Mesendoderm (in vitro differentiated cells): ENCODE results near the gene ERCC6.

Experiments
- DNase-seq: peaks from one replicate; pipeline ENCODE4 v3.0.0; 2013
- H2AK5ac ChIP-seq: 2 replicates; pipeline ENCODE4 v1.6.1; 2013; ENCODE audit warnings: low read length, inconsistent platforms
- H2BK120ac ChIP-seq: 2 replicates; pipeline ENCODE4 v1.6.1; 2013; ENCODE audit warnings: low read depth, mild to moderate bottlenecking, low read length, moderate library complexity, mixed read lengths
- H2BK15ac ChIP-seq: replicated peaks from 2 replicates; pipeline ENCODE4 v1.6.1; 2013; ENCODE audit warnings: low read depth, mild to moderate bottlenecking, moderate library complexity
- H2BK5ac ChIP-seq: 2 replicates; pipeline ENCODE4 v1.6.1; 2013; ENCODE audit warnings: low read length, inconsistent platforms
- H3K18ac ChIP-seq: 2 replicates; pipeline ENCODE4 v1.6.1; 2013; ENCODE audit warnings: mild to moderate bottlenecking, low read length, mixed read lengths
- H3K23ac ChIP-seq: one replicate; pipeline ENCODE4 v1.6.1; 2013; ENCODE audit warnings: low read length
- H3K27ac ChIP-seq: 2 replicates; pipeline ENCODE4 v1.5.1; 2013; ENCODE audit warnings: low read depth, mild to moderate bottlenecking, inconsistent platforms, low read length, moderate library complexity
- H3K27me3 ChIP-seq: 2 replicates; pipeline ENCODE4 v1.6.1; 2013; ENCODE audit warnings: low read length, control low read depth, mild to moderate bottlenecking, inconsistent platforms; ENCODE audit not compliant: insufficient read depth, poor library complexity
- H3K36me3 ChIP-seq: 2 replicates; pipeline ENCODE4 v1.6.1; 2013; ENCODE audit warnings: low read length, inconsistent platforms; ENCODE audit not compliant: control insufficient read depth, insufficient read depth
- H3K4ac ChIP-seq: one replicate; pipeline ENCODE4 v1.6.1; 2013; ENCODE audit warnings: low read depth, mild to moderate bottlenecking, low read length, moderate library complexity
- H3K4me1 ChIP-seq: 2 replicates; pipeline ENCODE4 v1.6.1; 2013; ENCODE audit warnings: low read depth, low read length, inconsistent platforms; ENCODE audit not compliant: control insufficient read depth
- H3K4me2 ChIP-seq: 2 replicates; pipeline ENCODE4 v1.6.1; 2013; ENCODE audit warnings: low read length
- H3K4me3 ChIP-seq: 2 replicates; pipeline ENCODE4 v1.5.1; 2013; ENCODE audit warnings: mild to moderate bottlenecking, low read length
- H3K56ac ChIP-seq: one replicate; pipeline ENCODE4 v1.6.1; 2013; ENCODE audit warnings: low read length
- H3K79me1 ChIP-seq: 2 replicates; pipeline ENCODE4 v1.6.1; 2013; ENCODE audit warnings: low read length, inconsistent platforms
- H3K79me2 ChIP-seq: 2 replicates; pipeline ENCODE4 v1.6.1; 2013; ENCODE audit warnings: mild to moderate bottlenecking, low read length; ENCODE audit not compliant: control insufficient read depth, insufficient read depth
- H3K9ac ChIP-seq: 2 replicates; pipeline ENCODE4 v1.6.1; 2013; ENCODE audit warnings: low read length, inconsistent platforms
- H4K5ac ChIP-seq: one replicate; pipeline ENCODE4 v1.6.1; 2013; ENCODE audit warnings: low read length
- H4K8ac ChIP-seq: one replicate; pipeline ENCODE4 v1.6.1; 2013; ENCODE audit warnings: low read depth, mild to moderate bottlenecking, control low read depth, low read length, moderate library complexity
- WGBS: extraction: QIAGEN DNeasy Blood & Tissue Kit; methylation state at CpG from one replicate; pipeline ENCODE4 v1.1.7; 2013; ENCODE audit warnings: low lambda C conversion rate, missing lambda C conversion rate; ENCODE audit not compliant: insufficient coverage; ENCODE audit errors: extremely low coverage; 5-methylcytosine and 5-hydroxymethylcytosine counted together

The ERCC6 gene

DNA sequence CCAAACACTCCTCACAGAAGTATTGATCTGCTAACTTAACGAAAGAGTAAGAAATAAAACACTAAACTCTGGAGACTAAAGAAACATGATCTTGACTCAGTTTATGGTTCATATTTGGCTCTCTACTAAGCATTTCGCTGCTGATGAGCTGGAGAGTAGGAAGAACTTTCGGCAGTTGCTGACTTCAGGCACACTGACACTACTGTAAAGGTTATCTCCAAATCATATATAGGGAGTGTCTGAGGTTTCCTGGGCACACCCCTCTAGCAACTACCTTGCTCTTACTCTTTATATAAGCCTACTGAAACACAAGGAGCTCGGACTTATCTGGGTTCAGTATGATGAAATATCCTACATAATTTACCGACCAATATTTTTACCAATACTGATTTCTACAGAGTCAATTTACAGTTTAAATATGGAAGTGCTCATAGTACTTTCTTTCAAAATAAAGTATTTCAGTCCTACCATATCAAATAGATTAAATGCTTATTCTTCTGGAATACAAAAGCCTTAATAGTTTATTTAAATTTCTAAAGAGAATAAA, 39.5 kb downstream of the ERCC6 start:
- H3K79me1 ChIP-seq = no peaks in the 10 kb centered on the region
- no peak overlapping the region for H3K4me3 ChIP-seq
- no peak for DNase-seq
- no peak overlapping the region for H2BK120ac ChIP-seq
- no peaks in the 10 kb centered on the region for H3K79me2 ChIP-seq
- no peak overlapping the region for H4K8ac ChIP-seq
- no peaks in the 10 kb centered on the region for H3K4me1 ChIP-seq
- H3K9ac ChIP-seq = no peak overlapping the region
- H3K23ac ChIP-seq = no peak overlapping the region
- no peaks in the 10 kb centered on the region for H3K27me3 ChIP-seq
- no peaks in the 10 kb centered on the region for H3K36me3 ChIP-seq
- no peak overlapping the region for H4K5ac ChIP-seq
- H3K4ac ChIP-seq = no peak overlapping the region
- H2AK5ac ChIP-seq = no peak overlapping the region
- WGBS = no CpG with 5 or more reads among the region's 5 CpGs
- no peak overlapping the region for H2BK15ac ChIP-seq
- H3K18ac ChIP-seq = no peak overlapping the region
- no peak overlapping the region for H3K56ac ChIP-seq
- no peak overlapping the region for H3K27ac ChIP-seq
- no peak overlapping the region for H2BK5ac ChIP-seq
- H3K4me2 ChIP-seq = no peak overlapping the region

DNA sequence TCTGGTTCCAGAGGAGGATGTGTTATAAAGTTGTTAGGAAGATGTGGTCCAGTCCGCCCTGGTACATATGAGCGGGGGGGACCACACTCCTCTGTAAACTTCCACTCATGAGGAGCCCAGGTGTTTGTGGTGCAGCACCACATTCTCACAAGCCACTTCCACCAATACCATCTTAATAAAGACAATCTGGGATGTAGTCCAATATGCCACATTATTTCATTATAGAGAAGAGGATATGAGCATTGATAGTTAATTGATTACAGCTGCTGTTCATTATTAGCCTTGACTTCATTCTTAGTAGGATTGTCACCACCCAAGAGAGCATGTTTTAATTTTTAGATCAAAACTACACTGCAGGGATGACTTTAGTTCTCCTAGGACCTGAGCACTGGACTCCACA, 40.5 kb downstream of the ERCC6 start:
- Histone ChIP-seq H3K79me2 (no peaks in the 10 kb centered on the region), H3K18ac (no peak overlapping the region), H3K23ac (no peak overlapping the region), H2AK5ac (no peak overlapping the region), H4K5ac (no peak overlapping the region), H3K4me2 (no peak overlapping the region), H4K8ac (no peak overlapping the region), H3K9ac (no peak overlapping the region), H2BK5ac (no peak overlapping the region), H2BK15ac (no peak overlapping the region), H3K4ac (no peak overlapping the region), H3K79me1 (no peaks in the 10 kb centered on the region), H2BK120ac (no peak overlapping the region), H3K4me3 (no peak overlapping the region), H3K36me3 (no peaks in the 10 kb centered on the region), H3K4me1 (no peaks in the 10 kb centered on the region), H3K56ac (no peak overlapping the region), H3K27ac (no peak overlapping the region), H3K27me3 (no peaks in the 10 kb centered on the region)
- no CpG with 5 or more reads among the region's 2 CpGs for WGBS
- no peak for DNase-seq

DNA sequence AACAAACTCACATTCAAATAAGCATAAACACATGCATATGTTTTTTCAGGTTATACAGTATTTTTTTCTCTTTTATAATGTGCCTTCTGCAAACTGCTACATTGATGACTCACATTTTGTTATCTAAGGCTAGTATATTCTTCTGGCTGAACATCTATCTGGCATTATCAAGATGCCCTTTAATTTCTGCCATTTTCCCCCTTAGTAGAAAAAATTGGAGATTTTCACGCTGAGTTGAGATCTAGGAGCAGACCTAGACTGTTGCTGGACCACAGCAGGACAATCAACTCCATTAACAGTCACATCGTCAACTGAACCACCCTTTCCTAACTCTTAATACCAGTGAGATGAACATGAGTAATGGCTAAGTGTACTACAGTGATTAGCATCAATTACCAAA, 41.6 kb downstream of the ERCC6 start:
- Histone ChIP-seq H2BK15ac (no peak overlapping the region), H3K79me2 (no peaks in the 10 kb centered on the region), H3K4me1 (no peaks in the 10 kb centered on the region), H3K27ac (no peak overlapping the region), H4K8ac (no peak overlapping the region), H4K5ac (no peak overlapping the region), H3K4me3 (no peak overlapping the region), H2AK5ac (no peak overlapping the region), H3K56ac (no peak overlapping the region), H3K79me1 (no peaks in the 10 kb centered on the region), H3K23ac (no peak overlapping the region), H2BK120ac (no peak overlapping the region), H3K27me3 (no peaks in the 10 kb centered on the region), H3K18ac (no peak overlapping the region), H3K36me3 (no peaks in the 10 kb centered on the region), H3K9ac (no peak overlapping the region), H3K4me2 (no peak overlapping the region), H3K4ac (no peak overlapping the region), H2BK5ac (no peak overlapping the region)
- no peak for DNase-seq
- no CpG with 5 or more reads among the region's 2 CpGs for WGBS

DNA sequence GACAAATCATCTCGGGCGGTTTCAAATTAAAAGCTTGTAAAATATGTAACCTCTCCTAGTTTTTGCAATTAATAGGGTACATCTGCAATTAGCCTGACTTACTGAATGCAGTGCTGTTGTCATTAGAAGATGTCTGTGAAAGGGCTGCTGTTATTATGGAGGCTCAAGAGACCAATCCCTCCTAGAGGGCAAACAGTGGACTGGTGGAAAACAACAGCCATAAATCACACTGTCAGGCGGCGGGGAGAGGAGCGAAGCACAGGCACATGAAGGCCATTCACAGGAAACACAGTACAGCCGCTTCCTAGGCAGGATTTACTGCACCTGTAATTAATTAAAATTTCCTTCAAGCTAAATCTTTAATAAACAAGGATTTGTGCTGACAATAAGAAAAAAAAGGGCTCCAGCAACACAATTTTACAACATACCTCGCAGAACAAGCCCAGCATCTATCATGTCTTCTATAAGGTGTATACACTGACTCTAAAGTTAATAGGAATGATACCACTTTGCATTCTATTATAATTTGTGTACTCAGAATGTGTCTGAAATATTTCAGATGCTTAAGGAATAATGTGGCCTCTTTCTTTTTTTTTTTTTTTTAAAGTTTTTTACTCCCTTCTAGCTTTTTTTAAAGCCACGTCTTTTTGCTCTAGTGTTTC, 50.7 kb downstream of the ERCC6 start:
- Histone ChIP-seq H2AK5ac (no peak overlapping the region), H2BK5ac (no peak overlapping the region), H3K56ac (no peak overlapping the region), H3K79me2 (no peaks in the 10 kb centered on the region), H3K23ac (no peak overlapping the region), H3K27ac (no peak overlapping the region), H2BK120ac (no peak overlapping the region), H2BK15ac (no peak overlapping the region), H4K8ac (no peak overlapping the region), H3K79me1 (no peaks in the 10 kb centered on the region), H3K18ac (no peak overlapping the region), H3K4me2 (no peak overlapping the region), H3K4ac (no peak overlapping the region), H3K27me3 (no peaks in the 10 kb centered on the region), H4K5ac (no peak overlapping the region), H3K36me3 (no peaks in the 10 kb centered on the region), H3K9ac (no peak overlapping the region), H3K4me3 (no peak overlapping the region), H3K4me1 (no peaks in the 10 kb centered on the region)
- no CpG with 5 or more reads among the region's 8 CpGs for WGBS
- no peak for DNase-seq

DNA sequence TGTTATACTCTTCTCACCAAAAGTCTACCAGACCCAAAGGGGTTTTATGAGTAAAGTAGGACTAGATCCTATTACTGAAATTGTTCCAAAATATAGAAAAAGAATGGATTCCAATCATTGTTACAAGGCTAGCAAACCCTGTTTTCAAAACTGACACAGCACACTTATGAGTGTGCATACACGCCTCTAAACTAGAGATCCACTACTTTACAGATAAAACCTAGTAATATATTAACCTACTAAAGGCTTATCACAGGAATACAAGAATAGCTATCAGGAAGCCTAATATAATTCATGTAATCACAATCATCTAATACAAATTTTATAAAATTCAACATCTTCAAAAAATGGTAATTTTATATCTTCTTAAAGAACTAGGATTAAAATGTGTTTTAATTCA, 52.2 kb downstream of the ERCC6 start:
- H2BK15ac ChIP-seq = no peak overlapping the region
- H3K18ac ChIP-seq = no peak overlapping the region
- no peak overlapping the region for H2BK5ac ChIP-seq
- H3K36me3 ChIP-seq = no peaks in the 10 kb centered on the region
- H3K23ac ChIP-seq = no peak overlapping the region
- no peak overlapping the region for H3K9ac ChIP-seq
- no peaks in the 10 kb centered on the region for H3K79me2 ChIP-seq
- no peak overlapping the region for H3K4ac ChIP-seq
- H3K79me1 ChIP-seq = no peaks in the 10 kb centered on the region
- H3K56ac ChIP-seq = no peak overlapping the region
- no peak overlapping the region for H2AK5ac ChIP-seq
- H4K5ac ChIP-seq = no peak overlapping the region
- no peak for DNase-seq
- WGBS = no CpG with 5 or more reads among the region's 1 CpG
- H3K4me3 ChIP-seq = no peak overlapping the region
- no peaks in the 10 kb centered on the region for H3K4me1 ChIP-seq
- no peaks in the 10 kb centered on the region for H3K27me3 ChIP-seq
- no peak overlapping the region for H3K27ac ChIP-seq
- H3K4me2 ChIP-seq = no peak overlapping the region
- no peak overlapping the region for H2BK120ac ChIP-seq
- no peak overlapping the region for H4K8ac ChIP-seq

DNA sequence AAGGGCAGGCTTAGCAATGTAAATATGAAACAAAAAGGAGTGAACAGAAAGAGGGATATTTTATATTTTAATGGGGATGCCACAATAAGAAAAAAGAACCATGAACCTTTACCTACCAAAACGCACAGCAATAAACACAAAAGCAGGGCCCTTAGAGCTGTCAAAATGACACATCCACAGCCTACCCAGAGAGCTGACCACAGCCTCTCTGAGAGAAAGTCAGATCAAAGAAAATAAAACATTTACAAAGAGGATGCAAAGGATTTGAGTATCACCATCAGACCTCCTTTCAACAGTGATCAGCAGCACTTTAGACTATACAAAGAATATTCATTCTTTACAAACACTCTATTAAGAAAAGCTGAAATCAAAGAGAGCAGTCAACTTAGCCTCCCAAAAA, 52.9 kb downstream of the ERCC6 start:
- Histone ChIP-seq H3K27me3 (no peaks in the 10 kb centered on the region), H3K79me2 (no peaks in the 10 kb centered on the region), H3K56ac (no peak overlapping the region), H3K36me3 (no peaks in the 10 kb centered on the region), H4K5ac (no peak overlapping the region), H2BK5ac (no peak overlapping the region), H3K23ac (no peak overlapping the region), H3K4me2 (no peak overlapping the region), H3K9ac (no peak overlapping the region), H2AK5ac (no peak overlapping the region), H4K8ac (no peak overlapping the region), H2BK15ac (no peak overlapping the region), H3K79me1 (no peaks in the 10 kb centered on the region), H2BK120ac (no peak overlapping the region), H3K4ac (no peak overlapping the region), H3K27ac (no peak overlapping the region), H3K4me3 (no peak overlapping the region), H3K18ac (no peak overlapping the region), H3K4me1 (no peaks in the 10 kb centered on the region)
- WGBS = no CpG with 5 or more reads among the region's 1 CpG
- no peak for DNase-seq
